H9 (cell line): ENCODE measurements around the gene TMLHE. TPM values are rescaled to one million over a fixed set of nuclear protein-coding genes. Genes with fewer than 3 reads are reported as not detected.

ENCODE experiments used
- DNase-seq: peaks from one replicate; pipeline ENCODE4 v3.0.0-alpha.2; 2017
- H2AFZ ChIP-seq: one replicate; pipeline ENCODE4 v1.6.1; 2013; ENCODE audit warnings: mild to moderate bottlenecking, low read length, control low read depth, moderate library complexity
- H2AK5ac ChIP-seq: 2 replicates; pipeline ENCODE4 v1.6.1; 2013; ENCODE audit warnings: low read length, control low read depth, mixed read lengths; ENCODE audit not compliant: insufficient read length
- H2BK120ac ChIP-seq: one replicate; pipeline ENCODE4 v1.6.1; 2013; ENCODE audit warnings: low read depth, mild to moderate bottlenecking, low read length, control low read depth, inconsistent platforms; ENCODE audit not compliant: poor library complexity, severe bottlenecking
- H2BK12ac ChIP-seq: 2 replicates; pipeline ENCODE4 v1.6.1; 2013; ENCODE audit warnings: low read length, control low read depth, mixed read lengths, low read depth; ENCODE audit not compliant: insufficient read length
- H2BK15ac ChIP-seq: 2 replicates; pipeline ENCODE4 v1.6.1; 2013; ENCODE audit warnings: low read depth, low read length, control low read depth
- H2BK20ac ChIP-seq: one replicate; pipeline ENCODE4 v1.6.1; 2013; ENCODE audit warnings: low read depth, mild to moderate bottlenecking, low read length, control low read depth, inconsistent platforms; ENCODE audit not compliant: poor library complexity, severe bottlenecking
- H2BK5ac ChIP-seq: 2 replicates; pipeline ENCODE4 v1.6.1; 2013; ENCODE audit warnings: low read length, control low read depth, mixed read lengths; ENCODE audit not compliant: insufficient read length
- H3K14ac ChIP-seq: 2 replicates; pipeline ENCODE4 v1.6.1; 2013; ENCODE audit warnings: low read length, control low read depth; ENCODE audit not compliant: insufficient read depth
- H3K18ac ChIP-seq: 2 replicates; pipeline ENCODE4 v1.6.1; 2013; ENCODE audit warnings: low read depth, mild to moderate bottlenecking, mixed read lengths, low read length, control low read depth; ENCODE audit not compliant: insufficient read length
- H3K23ac ChIP-seq: 2 replicates; pipeline ENCODE4 v1.6.1; 2013; ENCODE audit warnings: low read length, control low read depth, mixed read lengths, low read depth; ENCODE audit not compliant: insufficient read length
- H3K23me2 ChIP-seq: 2 replicates; pipeline ENCODE4 v1.6.1; 2013; ENCODE audit warnings: low read depth, mild to moderate bottlenecking, mixed read lengths, low read length, control low read depth; ENCODE audit not compliant: insufficient read length, poor library complexity, severe bottlenecking
- H3K27ac ChIP-seq: 2 replicates; pipeline ENCODE4 v1.5.1; 2013; ENCODE audit warnings: low read length, control low read depth, mixed read lengths, low read depth; ENCODE audit not compliant: insufficient read length
- H3K27me3 ChIP-seq: 2 replicates; pipeline ENCODE4 v1.6.1; 2013; ENCODE audit warnings: low read length, control low read depth, inconsistent platforms; ENCODE audit not compliant: insufficient read depth
- H3K4ac ChIP-seq: 2 replicates; pipeline ENCODE4 v1.6.1; 2013; ENCODE audit warnings: low read depth, mild to moderate bottlenecking, control low read depth, inconsistent platforms, low read length, moderate library complexity
- H3K4me1 ChIP-seq: 2 replicates; pipeline ENCODE4 v1.6.1; 2013; ENCODE audit warnings: low read length, control low read depth, inconsistent platforms; ENCODE audit not compliant: insufficient read depth
- H3K4me2 ChIP-seq: 2 replicates; pipeline ENCODE4 v1.6.1; 2013; ENCODE audit warnings: low read length, control low read depth, mixed read lengths; ENCODE audit not compliant: insufficient read length, insufficient read depth
- H3K56ac ChIP-seq: 2 replicates; pipeline ENCODE4 v1.6.1; 2013; ENCODE audit warnings: low read depth, mild to moderate bottlenecking, mixed read lengths, low read length, control low read depth; ENCODE audit not compliant: insufficient read length
- H3K79me1 ChIP-seq: 2 replicates; pipeline ENCODE4 v1.6.1; 2013; ENCODE audit warnings: low read depth, mild to moderate bottlenecking, moderate library complexity, low read length, control low read depth, inconsistent platforms; ENCODE audit not compliant: insufficient read depth, poor library complexity, severe bottlenecking
- H3K79me2 ChIP-seq: 2 replicates; pipeline ENCODE4 v1.6.1; 2013; ENCODE audit warnings: low read length, control low read depth, inconsistent platforms; ENCODE audit not compliant: insufficient read depth
- H3K9ac ChIP-seq: 2 replicates; pipeline ENCODE4 v1.6.1; 2013; ENCODE audit warnings: low read length, control low read depth, mixed read lengths; ENCODE audit not compliant: insufficient read length; ENCODE audit errors: extremely low read depth
- H3K9me3 ChIP-seq: one replicate; pipeline ENCODE4 v1.6.1; 2013; ENCODE audit warnings: low read depth, low read length, inconsistent platforms; ENCODE audit not compliant: control insufficient read depth
- H3T11ph ChIP-seq: one replicate; pipeline ENCODE4 v1.6.1; 2013; ENCODE audit warnings: mild to moderate bottlenecking, low read length, control low read depth, inconsistent platforms
- H4K20me1 ChIP-seq: one replicate; pipeline ENCODE4 v1.6.1; 2013; ENCODE audit not compliant: control insufficient read depth, insufficient read length, insufficient read depth
- H4K5ac ChIP-seq: 2 replicates; pipeline ENCODE4 v1.6.1; 2013; ENCODE audit warnings: low read depth, mild to moderate bottlenecking, mixed read lengths, low read length, control low read depth; ENCODE audit not compliant: insufficient read length
- H4K8ac ChIP-seq: replicated peaks from 2 replicates; pipeline ENCODE4 v1.6.1; 2013; ENCODE audit warnings: low read length, control low read depth, mixed read lengths, low read depth; ENCODE audit not compliant: insufficient read length
- H4K91ac ChIP-seq: 2 replicates; pipeline ENCODE4 v1.6.1; 2013; ENCODE audit warnings: low read depth, mild to moderate bottlenecking, moderate library complexity, mixed read lengths, low read length, control low read depth; ENCODE audit not compliant: insufficient read length
- H3K27ac Mint-ChIP-seq, 3 experiments: 2 replicates in 2 of 3; 3 replicates in 1 of 3; pipeline ENCODE4 v1.8.0; 2020 to 2021; ENCODE audit warnings: mixed read lengths in 3 of 3, mild to moderate bottlenecking in 1 of 3, moderate library complexity in 1 of 3
- H3K27me3 Mint-ChIP-seq: 2 replicates; pipeline ENCODE4 v1.8.0; 2021; ENCODE audit warnings: low read depth, mild to moderate bottlenecking, moderate library complexity, mixed read lengths
- H3K36me3 Mint-ChIP-seq, 3 experiments: 2 replicates in 2 of 3; 3 replicates in 1 of 3; pipeline ENCODE4 v1.8.0; 2020 to 2021; ENCODE audit warnings: low read depth in 3 of 3, mixed read lengths in 3 of 3; ENCODE audit not compliant: insufficient read depth in 1 of 3
- H3K4me1 Mint-ChIP-seq, 2 experiments: 2 replicates each; pipeline ENCODE4 v1.8.0; 2020; ENCODE audit warnings: mixed read lengths in 2 of 2
- H3K4me3 Mint-ChIP-seq, 2 experiments: 2 replicates in 1 of 2; 3 replicates in 1 of 2; pipeline ENCODE4 v1.8.0; 2020 to 2021; ENCODE audit warnings: mild to moderate bottlenecking in 2 of 2, mixed read lengths in 2 of 2, moderate library complexity in 1 of 2
- H3K9me3 Mint-ChIP-seq, 2 experiments: 2 replicates in 1 of 2; 3 replicates in 1 of 2; pipeline ENCODE4 v1.8.0; 2020; ENCODE audit warnings: mild to moderate bottlenecking in 2 of 2, mixed read lengths in 2 of 2, moderate library complexity in 1 of 2
- WGBS: extraction: QIAGEN DNeasy Blood & Tissue Kit; methylation state at CpG from one replicate; pipeline ENCODE4 v1.1.7; 2013; ENCODE audit warnings: missing lambda C conversion rate, low lambda C conversion rate, mixed read lengths; ENCODE audit not compliant: insufficient read length; ENCODE audit errors: extremely low coverage; 5-methylcytosine and 5-hydroxymethylcytosine counted together
- total RNA-seq: library from RNA; stranded (reverse); gene quantifications from 2 replicates; pipeline ENCODE4 v1.2.1, GENCODE V29; 2021
- TF ChIP-seq, protein P1 (sequence below): fragments of 200-600 bp; sonication (generic); conservative IDR thresholded peaks from 3 replicates; pipeline ENCODE4 v1.8.0; 2021; ENCODE audit warnings: antibody characterized with exemption, mild to moderate bottlenecking

Gene TMLHE
- total RNA-seq, 1 experiment from 2014 or later = 14.2 TPM

GRCh38 chrX:155577682-155578081, 35.1 kb downstream of the TMLHE start:
- Histone ChIP-seq H3K79me1 (no peaks in the 10 kb centered on the region), H2BK5ac (no peak overlapping the region), H3K23me2 (no peaks in the 10 kb centered on the region), H4K91ac (no peak overlapping the region), H3K14ac (no peak overlapping the region), H4K8ac (no peak overlapping the region), H3K23ac (no peak overlapping the region), H2BK20ac (no peak overlapping the region), H3K4me2 (no peak overlapping the region), H2BK15ac (no peak overlapping the region), H3T11ph (no peak overlapping the region), H2BK120ac (no peak overlapping the region), H3K79me2 (peaks cover 2% of the 10 kb centered on the region; the same call in 1 of the 2 replicates), H2BK12ac (no peak overlapping the region), H4K20me1 (no peaks in the 10 kb centered on the region), H3K9ac (no peak overlapping the region), H3K56ac (no peak overlapping the region), H2AK5ac (no peak overlapping the region), H3K9me3 (peaks cover 10% of the 10 kb centered on the region), H4K5ac (no peak overlapping the region), H3K27me3 (no peaks in the 10 kb centered on the region), H3K18ac (no peak overlapping the region), H3K27ac (no peak overlapping the region), H3K4ac (no peak overlapping the region), H3K4me1 (no peaks in the 10 kb centered on the region), H2AFZ (no peak overlapping the region)
- Mint-ChIP-seq H3K4me1 (peaks cover 0 to 2% of the 10 kb centered on the region in 2 experiments; a peak in 2 of 4 replicates), H3K27me3 (no peaks in the 10 kb centered on the region), H3K27ac (no peak overlapping the region), H3K4me3 (no peak overlapping the region), H3K9me3 (peaks cover 71 to 72% of the 10 kb centered on the region in 2 experiments), H3K36me3 (peaks cover 4 to 17% (median 13%) of the 10 kb centered on the region in 3 experiments)
- peak; percentile 30 for DNase-seq
- TF ChIP-seq, protein P1, sequence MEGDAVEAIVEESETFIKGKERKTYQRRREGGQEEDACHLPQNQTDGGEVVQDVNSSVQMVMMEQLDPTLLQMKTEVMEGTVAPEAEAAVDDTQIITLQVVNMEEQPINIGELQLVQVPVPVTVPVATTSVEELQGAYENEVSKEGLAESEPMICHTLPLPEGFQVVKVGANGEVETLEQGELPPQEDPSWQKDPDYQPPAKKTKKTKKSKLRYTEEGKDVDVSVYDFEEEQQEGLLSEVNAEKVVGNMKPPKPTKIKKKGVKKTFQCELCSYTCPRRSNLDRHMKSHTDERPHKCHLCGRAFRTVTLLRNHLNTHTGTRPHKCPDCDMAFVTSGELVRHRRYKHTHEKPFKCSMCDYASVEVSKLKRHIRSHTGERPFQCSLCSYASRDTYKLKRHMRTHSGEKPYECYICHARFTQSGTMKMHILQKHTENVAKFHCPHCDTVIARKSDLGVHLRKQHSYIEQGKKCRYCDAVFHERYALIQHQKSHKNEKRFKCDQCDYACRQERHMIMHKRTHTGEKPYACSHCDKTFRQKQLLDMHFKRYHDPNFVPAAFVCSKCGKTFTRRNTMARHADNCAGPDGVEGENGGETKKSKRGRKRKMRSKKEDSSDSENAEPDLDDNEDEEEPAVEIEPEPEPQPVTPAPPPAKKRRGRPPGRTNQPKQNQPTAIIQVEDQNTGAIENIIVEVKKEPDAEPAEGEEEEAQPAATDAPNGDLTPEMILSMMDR = peak; percentile 26; the same call in 1 of the 3 replicates
- no CpG with 5 or more reads among the region's 2 CpGs for WGBS
